ENCODE results near the gene AHR. TPM values are rescaled to one million over a fixed set of nuclear protein-coding genes. Genes with fewer than 3 reads are reported as not detected.
A peak's percentile ranks its signal among the peaks of the same experiment; 100 is the strongest.
"Not testable (repeated sequence)": the region's sequence is repeated elsewhere in the genome, so short reads cannot be mapped to it uniquely, and the experiment has no call there.

AHR gene
- total and polyA plus RNA-seq, 8 donors, result 8.7 to 136 (median 43.1) TPM

DNA sequence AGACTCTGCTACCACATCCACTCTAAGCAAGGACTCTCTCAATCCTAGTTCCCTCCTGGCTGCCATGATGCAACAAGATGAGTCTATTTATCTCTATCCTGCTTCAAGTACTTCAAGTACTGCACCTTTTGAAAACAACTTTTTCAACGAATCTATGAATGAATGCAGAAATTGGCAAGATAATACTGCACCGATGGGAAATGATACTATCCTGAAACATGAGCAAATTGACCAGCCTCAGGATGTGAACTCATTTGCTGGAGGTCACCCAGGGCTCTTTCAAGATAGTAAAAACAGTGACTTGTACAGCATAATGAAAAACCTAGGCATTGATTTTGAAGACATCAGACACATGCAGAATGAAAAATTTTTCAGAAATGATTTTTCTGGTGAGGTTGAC lies 40.7 kb downstream of the AHR start:
- no peak for DNase-seq
- Histone ChIP-seq H3K27me3 (no peaks in the 10 kb centered on the region), H3K27ac (peak overlapping the region in 1 of 5 donors; percentile 15), H3K4me1 (peaks cover 0 to 34% (median 7%) of the 10 kb centered on the region in 4 donors), H3K4me3 (no peak overlapping the region), H3K9me3 (no peaks in the 10 kb centered on the region), H3K36me3 (peaks cover 2 to 79% (median 70%) of the 10 kb centered on the region in 4 donors)
- TF ChIP-seq EP300 (IDR thresholded peaks at IDR 0.05), result no peak
- TF ChIP-seq POLR2A (IDR thresholded peaks at IDR 0.05), result no peak
- TF ChIP-seq POLR2AphosphoS5 (IDR thresholded peaks at IDR 0.05), result no peak
- TF ChIP-seq CTCF (IDR thresholded peaks at IDR 0.05), result no peak
- intact Hi-C loops (cut with DNase I; ENCODE audit: low total_unique reads), result no loop called here
- 68 to 78% (median 76%) methylated on average over 2 of the region's 2 CpGs for WGBS, 5 donors

- no peak for DNase-seq
- WGBS, 5 donors, result 65 to 85% (median 83%) methylated on average over 4 of the region's 4 CpGs
- peak overlapping the region in 1 of 5 donors; percentile 15 for H3K27ac ChIP-seq
- peaks cover 2 to 77% (median 68%) of the 10 kb centered on the region in 4 donors for H3K36me3 ChIP-seq
- peaks cover 0 to 34% (median 7%) of the 10 kb centered on the region in 4 donors for H3K4me1 ChIP-seq
- no peak for TF ChIP-seq CTCF (IDR thresholded peaks at IDR 0.05)
- TF ChIP-seq EP300 (IDR thresholded peaks at IDR 0.05), result no peak
- no peak for TF ChIP-seq POLR2AphosphoS5 (IDR thresholded peaks at IDR 0.05)
- no peak for TF ChIP-seq POLR2A (IDR thresholded peaks at IDR 0.05)
- no peak overlapping the region for H3K4me3 ChIP-seq
- no peaks in the 10 kb centered on the region for H3K27me3 ChIP-seq
- intact Hi-C loops (cut with DNase I; ENCODE audit: low total_unique reads), result no loop called here
- H3K9me3 ChIP-seq, result no peaks in the 10 kb centered on the region
Measured at GRCh38 chr7:17339952-17340351, 41.5 kb downstream of the AHR start.

GRCh38 chr7:17340655-17341054 lies 42.2 kb downstream of the AHR start:
- H3K27me3 ChIP-seq, result no peaks in the 10 kb centered on the region
- WGBS, 5 donors, result 54 to 67% (median 65%) methylated on average over 1 of the region's 1 CpG
- H3K4me1 ChIP-seq, result peaks cover 0 to 34% (median 7%) of the 10 kb centered on the region in 4 donors
- no peak for DNase-seq
- H3K27ac ChIP-seq, result no peak overlapping the region
- no peaks in the 10 kb centered on the region for H3K9me3 ChIP-seq
- TF ChIP-seq POLR2A (IDR thresholded peaks at IDR 0.05) (no peak), POLR2AphosphoS5 (IDR thresholded peaks at IDR 0.05) (no peak), EP300 (IDR thresholded peaks at IDR 0.05) (no peak), CTCF (IDR thresholded peaks at IDR 0.05) (no peak)
- H3K4me3 ChIP-seq, result no peak overlapping the region
- H3K36me3 ChIP-seq, result peaks cover 2 to 73% (median 63%) of the 10 kb centered on the region in 4 donors
- intact Hi-C loops (cut with DNase I; ENCODE audit: low total_unique reads), result no loop called here

GRCh38 chr7:17342756-17343155 lies 44.3 kb downstream of the AHR start:
- H3K36me3 ChIP-seq, result peaks cover 2 to 65% (median 46%) of the 10 kb centered on the region in 4 donors
- no peak for TF ChIP-seq POLR2A (IDR thresholded peaks at IDR 0.05)
- TF ChIP-seq POLR2AphosphoS5 (IDR thresholded peaks at IDR 0.05), result no peak
- TF ChIP-seq EP300 (IDR thresholded peaks at IDR 0.05), result no peak
- 54 to 80% (median 65%) methylated on average over 2 of the region's 2 CpGs for WGBS, 5 donors
- H3K4me1 ChIP-seq, result peaks cover 0 to 34% (median 7%) of the 10 kb centered on the region in 4 donors
- intact Hi-C loops (cut with DNase I; ENCODE audit: low total_unique reads), result no loop called here
- H3K9me3 ChIP-seq, result no peaks in the 10 kb centered on the region
- DNase-seq, result no peak
- H3K27me3 ChIP-seq, result no peaks in the 10 kb centered on the region
- H3K27ac ChIP-seq, result peak overlapping the region in 1 of 5 donors; percentile 14
- no peak overlapping the region for H3K4me3 ChIP-seq

- Histone ChIP-seq H3K27ac (no peak overlapping the region), H3K9me3 (peaks cover 0 to 15% (median 5%) of the 10 kb centered on the region in 4 donors), H3K4me3 (no peak overlapping the region), H3K27me3 (no peaks in the 10 kb centered on the region), H3K36me3 (peaks cover 0 to 31% (median 27%) of the 10 kb centered on the region in 4 donors), H3K4me1 (peaks cover 0 to 6% (median 0%) of the 10 kb centered on the region in 4 donors)
- DNase-seq, result no peak
- intact Hi-C loops (cut with DNase I; ENCODE audit: low total_unique reads), result no loop called here
- TF ChIP-seq POLR2AphosphoS5 (IDR thresholded peaks at IDR 0.05) (no peak), EP300 (IDR thresholded peaks at IDR 0.05) (no peak), POLR2A (IDR thresholded peaks at IDR 0.05) (no peak), CTCF (IDR thresholded peaks at IDR 0.05) (no peak)
Measured at GRCh38 chr7:17347401-17347800, 48.9 kb downstream of the AHR start.

- intact Hi-C loops (cut with DNase I; ENCODE audit: low total_unique reads); H3K27me3 ChIP-seq; H3K4me1 ChIP-seq; DNase-seq; H3K27ac ChIP-seq; H3K4me3 ChIP-seq: not testable (repeated sequence)
- Histone ChIP-seq H3K9me3 (peaks cover 0 to 15% (median 5%) of the 10 kb centered on the region in 4 donors), H3K36me3 (peaks cover 0 to 22% (median 14%) of the 10 kb centered on the region in 4 donors)
- 92 to 100% (median 93%) methylated on average over 1 of the region's 1 CpG for WGBS, 5 donors
Measured at GRCh38 chr7:17348932-17349331, 50.5 kb downstream of the AHR start.

GRCh38 chr7:17350321-17350720 lies 51.9 kb downstream of the AHR start:
- DNase-seq; H3K27me3 ChIP-seq; H3K4me3 ChIP-seq; H3K27ac ChIP-seq; intact Hi-C loops (cut with DNase I; ENCODE audit: low total_unique reads); H3K4me1 ChIP-seq: not testable (repeated sequence)
- Histone ChIP-seq H3K36me3 (peaks cover 0 to 11% (median 5%) of the 10 kb centered on the region in 4 donors), H3K9me3 (peaks cover 0 to 15% (median 5%) of the 10 kb centered on the region in 4 donors)
- 87 to 98% (median 97%) methylated on average over 3 of the region's 3 CpGs for WGBS, 5 donors

Measured in stomach (tissue), 9 donors.